ENCODE data around the gene TMEM191C. TPM values are rescaled to one million over a fixed set of nuclear protein-coding genes. Genes with fewer than 3 reads are reported as not detected.

TMEM191C gene
- total and polyA plus RNA-seq, 2 of the 13 experiments (the other 11 are each of a cell fraction or from before 2014, with no cell fraction given), result 1.2 to 2.9 TPM

DNA sequence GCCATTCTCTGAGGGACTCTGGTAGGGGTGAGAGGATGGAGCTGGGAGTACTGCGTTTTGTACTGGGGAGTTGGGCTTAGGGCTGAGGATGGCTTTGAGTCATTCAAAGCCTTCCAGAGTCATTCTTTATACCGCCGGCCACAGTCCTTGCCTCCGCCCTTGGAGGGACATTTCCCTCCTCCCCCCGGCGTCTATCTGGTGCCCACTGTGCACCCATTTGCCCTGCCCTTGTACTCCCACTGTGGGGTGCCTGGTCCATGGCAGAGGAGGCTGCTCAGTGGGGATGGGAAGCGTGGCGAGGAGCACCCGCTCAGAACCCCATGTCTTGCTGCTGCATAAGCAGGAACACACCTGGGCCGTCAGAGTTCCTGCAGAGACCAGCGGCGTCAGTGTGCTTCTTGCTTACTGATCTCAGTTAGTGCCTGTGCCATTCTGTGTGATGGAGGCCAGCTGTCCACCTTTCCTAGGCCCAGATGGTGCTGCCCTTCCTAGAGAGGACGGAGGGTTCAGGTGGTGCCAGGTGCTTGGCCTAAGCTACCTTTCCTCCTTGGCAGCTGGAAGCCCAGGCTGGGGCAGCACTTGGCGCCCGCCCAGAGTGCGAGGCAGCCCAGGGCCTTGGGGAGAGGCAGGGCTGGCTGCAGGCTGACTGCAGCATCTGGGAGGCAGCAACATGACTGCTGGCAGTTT is 23.3 kb upstream of the TMEM191C start:
- FAIRE-seq (no peak), ATAC-seq (peak; percentile 3; the same call in 1 of the 3 replicates), DNase-seq (ENCODE audit: low spot score) (no peak)
- intact Hi-C loops (cut with micrococcal nuclease; ENCODE audit: unreplicated experiment) (no loop called here), in situ Hi-C loops (cut with HindIII; ENCODE audit: extremely low pct_ligation_motif_present, low pct_unique_long_range_greater_than_20kb) (no loop called here)
- Histone ChIP-seq H3K4me2 (ENCODE audit: low read depth, low read length) (0 out of 2 replicates have a peak overlapping the region, but pooled peaks have one; percentile 24), H3K9me3 (ENCODE audit: low read length) (no peaks in the 10 kb centered on the region), H4K20me1 (ENCODE audit: insufficient read depth, low read length) (peaks cover 10% of the 10 kb centered on the region; the same call in 1 of the 2 replicates), H3K27ac (ENCODE audit: extremely low read length, insufficient read depth, low read length) (peak overlapping the region; percentile 78), H3K36me3 (replicated peaks in 1 of 2; ENCODE audit: control insufficient read depth in 1 of 2, insufficient read depth in 2 of 2, low read length in 2 of 2) (peaks cover 18 to 48% of the 10 kb centered on the region in 2 experiments), H3K27me3 (ENCODE audit: control insufficient read depth in 1 of 2, insufficient read depth in 2 of 2, low read length in 2 of 2) (no peaks in the 10 kb centered on the region), H3K4me1 (ENCODE audit: insufficient read depth, low read length) (peaks cover 15% of the 10 kb centered on the region), H3K79me2 (ENCODE audit: insufficient read depth, low read length) (peaks cover 9% of the 10 kb centered on the region), H2AFZ (ENCODE audit: low read length) (no peak overlapping the region), H3K9ac (ENCODE audit: insufficient read depth, low read depth, low read length) (no peak overlapping the region), H3K4me3 (replicated peaks in 1 of 3; ENCODE audit: insufficient read depth in 1 of 3, low read depth in 2 of 3, low read length in 3 of 3) (no peak overlapping the region)
- TF ChIP-seq, protein P1, sequence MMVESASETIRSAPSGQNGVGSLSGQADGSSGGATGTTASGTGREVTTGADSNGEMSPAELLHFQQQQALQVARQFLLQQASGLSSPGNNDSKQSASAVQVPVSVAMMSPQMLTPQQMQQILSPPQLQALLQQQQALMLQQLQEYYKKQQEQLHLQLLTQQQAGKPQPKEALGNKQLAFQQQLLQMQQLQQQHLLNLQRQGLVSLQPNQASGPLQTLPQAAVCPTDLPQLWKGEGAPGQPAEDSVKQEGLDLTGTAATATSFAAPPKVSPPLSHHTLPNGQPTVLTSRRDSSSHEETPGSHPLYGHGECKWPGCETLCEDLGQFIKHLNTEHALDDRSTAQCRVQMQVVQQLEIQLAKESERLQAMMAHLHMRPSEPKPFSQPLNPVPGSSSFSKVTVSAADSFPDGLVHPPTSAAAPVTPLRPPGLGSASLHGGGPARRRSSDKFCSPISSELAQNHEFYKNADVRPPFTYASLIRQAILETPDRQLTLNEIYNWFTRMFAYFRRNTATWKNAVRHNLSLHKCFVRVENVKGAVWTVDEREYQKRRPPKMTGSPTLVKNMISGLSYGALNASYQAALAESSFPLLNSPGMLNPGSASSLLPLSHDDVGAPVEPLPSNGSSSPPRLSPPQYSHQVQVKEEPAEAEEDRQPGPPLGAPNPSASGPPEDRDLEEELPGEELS (CRISPR knock-in tag; IDR thresholded peaks at IDR 0.05), result no peak
- TF ChIP-seq, protein P2, sequence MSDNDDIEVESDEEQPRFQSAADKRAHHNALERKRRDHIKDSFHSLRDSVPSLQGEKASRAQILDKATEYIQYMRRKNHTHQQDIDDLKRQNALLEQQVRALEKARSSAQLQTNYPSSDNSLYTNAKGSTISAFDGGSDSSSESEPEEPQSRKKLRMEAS (IDR thresholded peaks at IDR 0.05), result 0 out of 2 replicates have a peak, but pooled peaks have one; percentile 4
- ChIA-PET POLR2A (no interaction called here), CTCF (ENCODE audit: low intra/inter-chr PET ratio, low total read pairs) (no interaction called here)
- WGBS (ENCODE audit: low lambda C conversion rate), result 79% methylated on average over 6 of the region's 16 CpGs
- BruUV-seq (replicated peaks), result no TSS peak

DNA sequence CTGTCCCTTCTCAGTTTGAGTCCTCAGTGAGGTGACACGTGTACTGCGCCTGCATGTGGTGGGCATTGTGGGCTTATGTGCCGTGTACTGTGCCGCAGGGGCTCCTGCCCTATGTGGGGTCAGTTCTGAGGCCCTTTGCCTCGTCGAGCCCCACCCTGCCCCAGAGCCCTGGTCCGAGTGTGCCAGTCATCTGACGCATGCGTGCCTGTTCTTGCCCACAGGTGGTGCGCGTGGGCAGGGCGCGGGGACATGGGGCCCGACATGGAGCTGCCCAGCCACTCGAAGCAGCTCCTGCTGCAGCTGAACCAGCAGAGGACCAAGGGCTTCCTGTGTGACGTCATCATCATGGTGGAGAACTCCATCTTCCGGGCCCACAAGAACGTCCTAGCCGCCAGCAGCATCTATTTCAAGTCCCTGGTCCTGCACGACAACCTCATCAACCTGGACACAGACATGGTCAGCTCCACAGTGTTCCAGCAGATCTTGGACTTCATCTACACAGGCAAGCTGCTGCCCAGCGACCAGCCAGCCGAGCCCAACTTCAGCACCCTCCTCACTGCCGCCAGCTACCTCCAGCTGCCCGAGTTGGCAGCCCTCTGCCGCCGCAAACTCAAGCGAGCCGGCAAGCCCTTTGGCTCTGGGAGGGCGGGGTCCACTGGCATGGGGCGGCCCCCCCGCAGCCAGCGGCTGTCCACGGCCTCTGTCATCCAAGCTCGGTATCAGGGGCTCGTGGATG is 22.3 kb upstream of the TMEM191C start:
- no TSS peak for BruUV-seq (replicated peaks)
- Histone ChIP-seq H2AFZ (ENCODE audit: low read length) (no peak overlapping the region), H3K4me1 (ENCODE audit: insufficient read depth, low read length) (peaks cover 15% of the 10 kb centered on the region), H3K9ac (ENCODE audit: insufficient read depth, low read depth, low read length) (no peak overlapping the region), H3K4me3 (replicated peaks in 1 of 3; ENCODE audit: insufficient read depth in 1 of 3, low read depth in 2 of 3, low read length in 3 of 3) (no peak overlapping the region), H3K79me2 (ENCODE audit: insufficient read depth, low read length) (peaks cover 9% of the 10 kb centered on the region), H3K9me3 (ENCODE audit: low read length) (no peaks in the 10 kb centered on the region), H4K20me1 (ENCODE audit: insufficient read depth, low read length) (peaks cover 10% of the 10 kb centered on the region; the same call in 1 of the 2 replicates), H3K36me3 (replicated peaks in 1 of 2; ENCODE audit: control insufficient read depth in 1 of 2, insufficient read depth in 2 of 2, low read length in 2 of 2) (peaks cover 18 to 48% of the 10 kb centered on the region in 2 experiments), H3K27ac (ENCODE audit: extremely low read length, insufficient read depth, low read length) (no peak overlapping the region), H3K27me3 (ENCODE audit: control insufficient read depth in 1 of 2, insufficient read depth in 2 of 2, low read length in 2 of 2) (no peaks in the 10 kb centered on the region), H3K4me2 (ENCODE audit: low read depth, low read length) (no peak overlapping the region)
- intact Hi-C loops (cut with micrococcal nuclease; ENCODE audit: unreplicated experiment) (no loop called here), in situ Hi-C loops (cut with HindIII; ENCODE audit: extremely low pct_ligation_motif_present, low pct_unique_long_range_greater_than_20kb) (no loop called here)
- DNase-seq (ENCODE audit: low spot score), result no peak
- ATAC-seq, result no peak
- POLR2A ChIA-PET, result no interaction called here
- no peak for FAIRE-seq
- 100% methylated on average over 6 of the region's 35 CpGs for WGBS (ENCODE audit: low lambda C conversion rate)
- no peak for TF ChIP-seq TAF15 (IDR thresholded peaks at IDR 0.05; ENCODE audit: low read depth, low read length, poor library complexity, severe bottlenecking)
- TF ChIP-seq GABPB1 (CRISPR knock-in tag; IDR thresholded peaks at IDR 0.05), result no peak
- no peak for TF ChIP-seq SP4 (CRISPR knock-in tag; IDR thresholded peaks at IDR 0.05)
- TF ChIP-seq ATF7 (IDR thresholded peaks at IDR 0.05), result no peak
- TF ChIP-seq ATF7 (CRISPR knock-in tag; IDR thresholded peaks at IDR 0.05), result no peak
- TF ChIP-seq DR1 (CRISPR knock-in tag; IDR thresholded peaks at IDR 0.05), result no peak
- TF ChIP-seq SMYD3 (CRISPR knock-in tag; IDR thresholded peaks at IDR 0.05), result no peak
- no peak for TF ChIP-seq NFIB (CRISPR knock-in tag; IDR thresholded peaks at IDR 0.05; ENCODE audit: borderline replicate concordance)
- no peak for TF ChIP-seq HES4 (CRISPR knock-in tag; IDR thresholded peaks at IDR 0.05; ENCODE audit: borderline replicate concordance)
- no peak for TF ChIP-seq TCF12 (IDR thresholded peaks at IDR 0.05)
- no peak for TF ChIP-seq TCF12 (CRISPR knock-in tag; IDR thresholded peaks at IDR 0.05)
- CTCF ChIA-PET (ENCODE audit: low intra/inter-chr PET ratio, low total read pairs), result no interaction called here

Measured in HepG2 (cell line).